Activated naive CD4-positive, alpha-beta T cell (primary cell): ENCODE data around the gene TMEM170B.

Experiments
- DNase-seq, 4 experiments: peaks; one replicate each; lab custom pipeline; 2025; lab: John Stamatoyannopoulos, UW

The TMEM170B gene, protein sequence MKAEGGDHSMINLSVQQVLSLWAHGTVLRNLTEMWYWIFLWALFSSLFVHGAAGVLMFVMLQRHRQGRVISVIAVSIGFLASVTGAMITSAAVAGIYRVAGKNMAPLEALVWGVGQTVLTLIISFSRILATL

DNA sequence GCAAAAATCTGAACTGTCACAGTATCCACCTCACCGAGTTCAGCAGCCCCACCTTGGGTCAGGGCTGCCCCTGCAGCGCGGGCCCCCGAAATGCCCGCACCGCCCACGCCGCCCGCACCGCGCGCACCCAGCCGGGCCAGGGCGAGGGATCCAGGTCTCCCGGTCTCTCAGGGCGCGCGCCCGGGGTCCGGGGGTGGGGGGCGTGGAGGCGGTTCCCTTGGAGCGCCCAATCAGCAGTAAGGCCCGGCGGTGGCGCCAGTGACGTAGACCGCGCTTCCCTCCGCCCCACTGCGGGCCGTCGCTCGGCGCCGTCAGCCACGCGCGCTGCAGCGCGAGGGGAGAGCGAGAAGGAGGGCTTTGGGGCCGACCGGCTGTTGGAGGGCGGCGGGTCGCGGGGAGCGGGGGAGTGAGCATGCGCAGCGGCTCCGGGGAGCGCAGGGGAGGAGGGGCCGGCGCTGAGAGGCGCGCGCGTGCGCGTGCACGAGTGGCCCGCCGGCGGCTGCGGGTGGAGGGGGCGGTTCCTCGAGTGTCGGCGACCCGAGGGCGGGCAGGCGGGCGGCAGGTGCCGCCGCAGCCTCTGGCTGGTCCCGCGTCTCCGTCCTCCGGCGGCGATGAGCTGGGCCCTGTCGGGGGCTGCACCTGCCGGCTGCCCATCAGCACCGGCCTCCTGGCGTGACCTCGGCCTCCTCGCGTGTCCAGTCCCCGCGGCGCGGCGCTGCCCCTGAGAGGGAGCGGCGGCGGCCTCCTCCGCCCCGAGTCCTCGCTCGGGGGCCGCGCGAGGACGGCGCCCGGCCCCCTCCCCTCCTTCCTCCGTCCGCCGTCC is at the start of gene TMEM170B:
TMEM170B (plus strand) TSS at position 521 of the 823 bp plus-strand sequence. CDS start 529 bp downstream, outside the sequence.
- DNase-seq, result peak; percentile 89 to 98 (median 93)

DNA sequence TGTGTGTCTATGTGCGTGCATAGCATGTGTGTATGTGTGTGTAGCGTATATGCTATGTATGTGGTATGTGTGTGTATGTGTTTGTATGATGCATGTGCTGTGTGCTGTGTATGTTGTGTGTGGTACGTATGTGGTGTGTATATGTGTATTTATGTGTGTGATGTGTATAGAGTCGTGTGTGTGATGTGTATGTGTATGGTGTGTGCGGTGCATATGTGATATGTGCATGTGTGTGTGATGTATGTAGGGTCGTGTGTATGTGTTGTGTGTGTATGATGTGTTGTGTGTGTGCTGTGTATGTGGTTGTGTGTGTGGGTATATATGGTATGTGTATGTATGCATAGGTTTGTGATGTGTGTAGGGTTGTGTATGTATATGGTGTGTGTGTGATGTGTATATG is 46.6 kb upstream of the TMEM170B start:
- DNase-seq, result no peak

DNA sequence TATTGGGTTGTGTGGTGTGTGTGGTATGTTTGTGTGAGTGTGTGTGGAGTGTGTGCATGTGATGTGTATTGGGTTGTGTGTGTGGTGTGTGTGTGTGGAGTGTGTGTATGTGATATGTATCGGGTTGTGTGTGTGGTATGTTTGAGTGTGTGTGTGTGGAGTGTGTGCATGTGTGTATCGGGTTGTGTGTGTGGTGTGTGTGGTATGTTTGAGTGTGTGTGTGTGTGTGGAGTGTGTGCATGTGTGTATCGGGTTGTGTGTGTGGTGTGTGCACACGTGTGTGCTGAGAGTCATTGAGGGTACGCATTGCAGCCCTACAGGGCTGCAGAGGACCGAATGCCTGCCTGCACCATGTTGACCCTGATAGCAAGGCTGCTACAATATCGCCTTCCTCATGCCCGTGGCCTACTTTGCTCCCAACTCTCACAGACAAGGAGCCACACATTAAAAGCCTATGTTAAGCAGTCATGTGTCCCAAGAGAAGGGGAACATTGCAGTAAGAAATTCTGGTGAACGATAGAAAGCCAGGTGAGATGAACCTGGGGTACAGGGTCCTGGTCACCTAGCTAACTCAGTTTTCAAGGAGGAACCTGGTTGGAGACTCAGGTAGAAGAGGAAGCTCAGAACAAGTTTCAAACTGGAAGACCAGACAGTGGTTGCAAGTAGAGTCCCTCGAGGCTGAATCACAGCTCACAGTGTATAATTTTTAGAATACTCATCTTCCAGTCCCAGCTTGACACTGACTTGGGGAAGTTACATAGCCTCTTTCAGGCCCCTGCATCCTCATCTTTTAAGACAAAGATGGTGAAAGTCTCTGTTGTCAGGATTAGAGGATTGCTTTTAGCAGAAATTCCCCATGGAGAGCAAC is 45.7 kb upstream of the TMEM170B start:
- DNase-seq, result no peak

DNA sequence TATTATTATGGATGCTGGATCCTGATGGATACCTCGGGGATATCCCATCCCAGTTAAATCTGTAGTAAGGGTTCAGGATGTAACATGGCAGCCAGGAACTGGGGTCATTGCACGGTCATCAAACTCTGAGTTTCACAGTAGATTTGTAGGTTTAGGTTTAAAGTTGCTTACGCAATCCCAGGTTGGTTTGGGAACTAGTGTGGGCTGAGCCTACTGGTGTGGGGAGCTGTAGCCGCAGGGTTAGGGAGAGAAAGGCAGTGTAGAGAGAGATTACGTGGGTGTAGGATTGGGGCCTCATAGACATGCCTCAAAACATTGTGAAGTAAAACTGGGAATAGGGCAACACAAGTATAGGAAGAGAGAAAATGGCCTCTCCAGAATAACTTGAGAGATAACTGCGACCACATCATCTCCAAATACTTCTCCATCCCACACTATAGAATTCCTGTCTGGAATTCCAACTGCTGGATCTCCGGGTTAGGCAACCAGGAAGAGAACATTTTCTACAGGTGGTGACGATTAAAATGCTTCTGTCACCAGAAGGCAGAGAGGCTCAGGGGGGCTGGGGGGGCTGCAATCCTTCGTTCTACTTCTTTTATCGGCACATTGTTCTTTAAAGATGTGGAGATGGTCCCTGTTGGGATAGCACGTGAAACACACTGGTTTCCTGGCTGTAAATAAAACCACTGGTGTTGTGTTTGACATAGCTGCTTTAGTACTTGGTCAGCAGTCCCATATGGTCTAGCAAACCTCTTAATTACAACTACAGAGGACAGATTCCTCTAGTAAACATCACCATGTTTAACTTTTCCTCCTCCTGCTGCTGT is 44.9 kb upstream of the TMEM170B start:
- no peak for DNase-seq

DNA sequence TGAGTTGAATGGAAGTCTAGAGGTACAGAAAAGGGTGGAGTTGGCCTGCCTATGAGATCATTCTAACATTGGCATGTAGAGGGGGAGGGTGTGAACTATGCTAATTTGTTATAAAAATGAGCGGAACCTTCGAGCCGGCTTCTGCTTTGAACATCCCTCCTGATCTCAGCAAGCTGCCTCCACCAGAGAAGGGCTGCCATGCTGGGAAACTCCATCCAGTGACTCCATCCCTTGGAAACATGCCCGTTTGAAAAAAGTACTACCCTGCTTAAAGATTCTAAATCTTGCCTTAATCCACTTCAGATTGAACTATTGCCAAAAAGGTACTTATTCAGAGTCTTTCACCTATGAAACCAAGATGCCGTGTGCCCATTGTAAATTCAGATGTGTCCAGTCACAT is 43.6 kb upstream of the TMEM170B start:
- no peak for DNase-seq

DNA sequence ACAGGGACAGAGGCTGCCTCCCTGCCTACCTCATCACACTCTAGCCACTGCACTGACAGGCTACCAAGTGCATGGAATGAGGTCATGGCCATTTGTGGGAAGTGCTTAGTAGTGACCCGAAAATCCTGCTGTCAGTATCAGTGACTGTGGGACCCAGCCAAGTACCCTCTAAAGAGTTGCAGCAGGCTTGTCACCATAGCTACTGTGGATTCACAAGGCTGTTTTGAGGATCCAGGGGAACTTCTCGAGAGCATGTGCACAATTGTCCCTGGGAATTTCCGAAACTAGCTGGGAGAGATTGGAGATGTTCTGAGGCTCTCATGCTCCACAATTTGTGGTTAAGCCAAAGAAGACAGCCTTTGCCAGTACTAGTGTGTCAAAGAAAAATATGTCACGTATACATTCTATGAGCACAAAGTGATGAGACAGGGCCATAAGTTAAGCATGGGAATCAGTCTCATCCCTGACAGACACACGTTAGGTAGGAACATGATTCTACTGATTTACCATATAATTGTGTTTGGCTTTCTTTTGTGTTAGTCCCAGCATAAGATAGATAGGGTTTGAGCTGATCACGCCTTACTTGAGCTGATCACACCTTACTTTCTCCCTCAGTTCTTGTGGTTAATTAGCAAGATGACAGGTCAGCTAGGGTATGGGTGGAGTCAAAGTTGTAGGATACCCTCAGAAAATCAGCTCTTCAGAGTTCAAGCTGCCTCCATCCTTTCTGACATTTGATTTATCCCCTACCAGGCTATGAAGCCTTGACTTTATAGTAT is 42.6 kb upstream of the TMEM170B start:
- DNase-seq, result no peak

DNA sequence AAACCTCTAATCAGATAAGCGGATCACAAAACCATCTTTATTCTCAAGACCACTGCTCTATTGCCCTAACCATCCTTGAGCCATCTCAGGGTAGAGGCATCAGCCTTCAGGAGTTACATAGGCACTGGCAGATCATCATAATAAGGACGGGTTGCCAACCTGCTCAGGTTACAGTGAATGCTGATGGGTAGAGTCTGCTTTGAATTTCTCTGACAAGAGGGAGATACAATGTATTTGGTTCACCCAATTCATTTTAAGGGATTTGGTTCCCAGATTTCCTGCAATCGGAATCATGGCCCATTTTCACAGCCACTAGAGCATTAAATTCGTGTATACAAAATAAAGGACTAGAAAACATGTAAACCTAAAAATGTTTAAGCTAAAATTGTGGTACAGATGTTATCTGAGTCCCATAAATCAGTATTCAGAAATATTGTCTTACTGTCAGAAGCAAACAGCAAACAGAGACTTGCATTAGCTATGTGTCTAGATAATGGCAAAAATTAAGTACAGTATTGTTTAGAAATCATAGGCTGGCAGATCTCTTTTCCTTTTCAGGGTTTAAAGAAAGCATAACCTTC is 41.9 kb upstream of the TMEM170B start:
- DNase-seq, result no peak

DNA sequence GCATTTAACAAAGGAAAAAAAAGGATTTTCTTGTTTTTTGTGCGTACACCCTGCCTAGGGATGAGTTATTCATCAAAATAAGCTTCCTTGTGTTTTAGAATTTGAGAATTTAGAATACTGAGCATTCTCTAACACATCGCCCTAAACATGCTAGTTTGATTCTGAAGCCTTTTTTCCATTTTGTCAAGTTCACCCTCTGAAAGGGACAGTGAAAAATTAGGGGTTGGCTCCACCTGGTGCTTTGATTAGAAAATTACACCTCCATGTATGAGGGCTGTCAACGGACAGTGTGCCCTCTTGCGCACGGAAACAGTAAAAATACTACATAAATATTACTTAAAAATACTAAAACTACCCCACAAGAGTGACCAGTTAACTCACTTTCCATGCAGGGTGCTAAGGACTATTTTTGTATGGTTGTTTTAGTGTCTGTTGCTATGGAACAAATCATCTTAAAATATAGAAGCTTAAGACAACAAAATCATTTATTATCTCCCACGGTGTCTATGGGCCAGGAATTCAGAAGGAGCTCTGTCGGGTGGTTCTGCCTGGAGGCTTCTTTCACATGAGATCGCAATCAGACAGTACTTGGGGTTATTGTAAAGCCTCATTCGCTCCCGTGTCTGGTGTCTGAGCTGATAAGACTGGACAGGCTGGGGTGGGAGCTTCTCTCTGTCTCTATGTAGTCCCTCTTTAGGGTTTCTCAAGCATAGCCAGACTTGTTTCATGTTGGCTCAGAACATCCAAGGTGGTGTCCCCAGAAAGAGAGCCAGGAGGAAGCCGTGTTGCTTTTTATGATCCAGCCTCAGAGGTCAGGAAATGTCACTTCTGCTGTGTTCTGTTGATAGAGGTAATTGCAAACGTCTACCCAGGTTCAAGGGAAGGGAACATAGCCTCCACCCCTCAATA is 41.1 kb upstream of the TMEM170B start:
- peak in 2 of 4 experiments; percentile 15 to 21 for DNase-seq

DNA sequence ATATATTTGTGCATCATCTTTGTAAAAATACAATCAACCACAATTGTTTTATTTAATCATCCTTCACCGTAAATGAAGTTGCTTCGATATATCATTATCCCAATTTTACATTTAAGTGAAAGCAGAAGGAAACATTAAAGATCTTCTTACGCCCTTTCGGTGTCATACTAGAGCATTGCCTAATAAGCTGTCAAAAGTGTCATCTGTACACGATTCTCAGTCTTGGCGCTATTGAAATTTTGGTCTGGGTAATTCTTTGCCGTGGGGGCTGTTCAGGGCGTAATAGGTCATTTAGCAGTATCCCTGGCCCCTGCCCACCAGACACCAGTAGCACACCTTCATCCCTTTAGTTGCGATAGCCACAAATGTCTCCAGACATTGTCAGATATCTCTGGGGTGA is 40.4 kb upstream of the TMEM170B start:
- DNase-seq, result no peak

DNA sequence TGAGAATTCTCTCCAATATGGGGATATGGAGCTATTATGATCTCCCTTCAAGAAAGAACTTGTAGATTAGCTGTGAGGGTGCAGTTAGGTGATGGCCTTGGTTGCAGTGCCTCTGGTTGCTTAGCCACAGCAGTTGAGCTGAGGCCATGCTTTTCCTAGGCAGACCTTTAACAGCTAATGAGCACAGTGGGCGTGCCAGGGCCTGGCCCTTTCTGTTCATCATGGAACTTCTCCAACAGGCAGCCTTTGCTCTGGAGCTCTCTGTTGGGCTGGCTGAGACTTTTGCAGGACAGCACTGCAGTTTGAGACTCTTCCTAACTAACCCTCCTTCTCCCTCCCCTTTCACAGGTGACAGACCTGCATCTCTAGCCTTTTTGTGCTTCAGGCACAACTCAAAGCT is 39.7 kb upstream of the TMEM170B start:
- DNase-seq, result no peak

DNA sequence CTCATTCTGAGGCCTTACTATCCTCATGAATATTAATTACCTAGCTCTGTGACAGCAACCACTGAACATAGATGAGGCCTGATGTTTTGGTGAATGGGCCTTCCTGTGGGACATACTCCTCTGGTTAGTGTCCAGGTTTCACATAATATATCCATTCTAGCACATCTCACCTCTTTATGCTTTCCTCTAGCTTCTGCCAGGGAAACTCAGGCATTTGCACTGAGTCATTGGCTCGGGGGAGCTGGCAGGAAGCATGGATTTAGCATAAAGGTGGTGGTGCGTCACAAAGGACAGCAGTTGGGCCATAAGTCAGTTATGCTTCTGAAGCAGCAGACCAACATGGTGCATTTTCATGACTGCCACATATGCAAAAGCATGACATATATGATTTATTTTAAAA is 37.5 kb upstream of the TMEM170B start:
- DNase-seq, result no peak

DNA sequence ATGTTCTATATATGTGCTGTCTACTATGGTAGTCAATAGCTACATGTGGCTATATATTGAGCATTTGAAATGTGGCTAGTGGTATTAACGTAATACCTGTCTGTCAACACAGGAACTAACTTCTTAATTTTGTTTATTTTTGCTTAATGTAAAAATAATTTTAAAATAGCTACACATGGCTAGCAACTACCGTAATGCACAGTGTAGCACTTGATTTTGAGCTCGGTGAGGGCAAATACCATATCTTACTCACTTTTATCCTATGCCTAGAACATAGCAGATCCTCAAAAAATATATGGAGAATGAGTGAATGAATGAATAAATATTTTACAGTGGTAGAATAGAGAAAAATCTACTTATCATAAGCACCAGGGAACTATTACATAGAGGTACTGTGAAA is 28.1 kb upstream of the TMEM170B start:
- no peak for DNase-seq

DNA sequence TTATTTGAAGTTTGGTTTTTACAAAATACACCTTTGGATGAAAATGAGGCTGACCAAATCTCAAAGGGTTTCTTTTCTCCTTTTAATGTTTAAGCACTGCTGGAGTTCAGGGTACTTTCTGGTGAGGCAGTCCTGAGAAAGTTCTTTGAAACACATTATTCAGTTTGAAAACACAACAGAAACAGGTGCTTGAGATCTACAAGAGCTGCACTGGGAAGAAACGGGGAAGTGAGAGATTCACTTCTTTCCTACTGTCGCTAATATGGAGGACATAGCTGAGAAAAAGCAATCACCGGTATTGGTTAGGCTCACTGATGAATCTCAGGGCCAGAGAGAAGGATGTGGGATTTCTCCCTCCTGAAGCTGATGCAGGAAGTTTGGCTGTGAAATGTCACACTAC is 22.9 kb upstream of the TMEM170B start:
- DNase-seq, result no peak

DNA sequence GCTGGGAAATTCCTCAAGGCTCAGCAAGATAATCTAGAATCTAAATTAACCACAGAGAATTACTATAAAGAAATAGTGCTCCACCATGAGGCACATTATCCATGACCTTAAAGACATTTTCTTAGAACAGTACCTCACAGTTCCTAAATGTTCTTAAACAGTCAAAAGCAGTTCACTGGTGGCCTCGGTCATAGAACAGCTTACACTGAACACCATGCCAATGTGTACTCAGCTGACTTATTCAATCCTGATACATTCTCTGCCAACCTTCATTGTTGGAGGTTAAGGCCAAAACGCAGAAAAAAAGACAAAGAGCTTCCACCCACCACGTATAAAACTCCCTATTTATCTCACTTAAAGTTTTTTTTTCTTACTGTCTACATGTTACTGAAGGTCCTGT is 21.8 kb upstream of the TMEM170B start:
- no peak for DNase-seq

DNA sequence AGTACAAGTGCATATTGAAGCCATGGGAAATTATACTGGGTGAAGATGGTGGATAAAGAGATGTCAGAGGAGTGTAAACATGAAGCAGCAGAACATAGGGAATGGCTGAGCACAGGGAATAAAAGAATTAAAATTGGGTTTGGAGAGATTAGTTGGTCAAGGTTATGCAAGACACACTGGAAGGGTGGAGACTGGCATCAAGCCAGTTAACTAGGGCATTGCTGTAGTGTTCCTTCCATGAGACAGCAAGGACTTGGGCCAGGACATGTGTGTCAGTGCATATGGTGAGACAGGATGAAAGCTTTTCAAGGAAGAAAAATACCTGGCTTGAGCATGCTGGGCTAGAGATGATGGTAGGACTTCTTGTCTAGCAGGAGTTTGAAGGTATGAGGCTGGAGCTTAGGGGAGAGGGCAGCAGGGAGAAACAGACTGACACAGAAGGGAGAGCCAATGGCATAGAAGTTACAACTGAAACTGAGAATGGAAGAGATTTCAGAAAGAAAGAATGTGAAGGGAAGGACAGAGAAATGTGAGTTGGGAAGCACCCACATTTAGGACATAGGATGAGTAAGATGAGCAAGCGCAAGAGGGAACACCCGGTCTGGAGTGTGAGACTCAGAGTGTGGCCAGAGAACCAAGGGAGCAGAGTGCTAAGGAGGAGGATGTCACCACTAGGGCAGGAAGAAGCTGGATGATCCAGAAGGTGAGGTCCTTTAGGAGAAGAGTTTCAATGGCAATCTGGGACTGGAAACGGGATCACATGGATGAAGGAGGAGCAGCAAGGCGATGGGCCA is 14.5 kb upstream of the TMEM170B start:
- no peak for DNase-seq

DNA sequence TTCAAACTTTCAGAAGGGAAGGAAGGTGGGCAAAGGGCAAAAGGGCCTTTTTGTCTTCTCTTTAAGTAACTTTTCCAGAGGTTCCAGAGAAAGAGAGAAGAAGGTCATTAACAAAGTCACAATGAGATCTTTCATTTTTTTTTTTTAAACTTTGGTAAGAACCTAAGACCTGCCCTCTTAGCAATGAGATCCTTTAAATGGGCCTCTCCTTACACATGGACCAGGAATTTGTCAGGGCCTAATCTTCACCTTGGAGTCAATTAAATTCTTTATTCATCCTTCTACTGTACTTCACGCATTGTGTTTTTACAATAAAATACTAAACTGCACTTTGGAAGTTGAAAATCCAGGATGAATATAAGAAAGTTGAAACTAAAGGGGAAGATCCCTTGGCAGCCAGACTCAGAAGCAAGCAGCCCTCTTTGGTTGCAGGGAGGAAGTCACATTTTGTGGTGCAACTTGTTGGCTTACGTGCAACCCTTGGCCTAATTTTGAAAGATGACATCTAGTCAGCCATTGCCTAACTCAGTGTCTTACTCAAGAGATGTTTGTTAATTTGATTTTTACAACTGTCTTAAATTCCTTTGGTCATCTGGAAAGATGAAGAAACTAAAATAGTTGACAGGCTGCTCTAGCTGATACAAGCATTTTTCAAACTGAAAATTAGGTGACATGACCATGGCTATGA is 11.9 kb upstream of the TMEM170B start:
- DNase-seq, result no peak

DNA sequence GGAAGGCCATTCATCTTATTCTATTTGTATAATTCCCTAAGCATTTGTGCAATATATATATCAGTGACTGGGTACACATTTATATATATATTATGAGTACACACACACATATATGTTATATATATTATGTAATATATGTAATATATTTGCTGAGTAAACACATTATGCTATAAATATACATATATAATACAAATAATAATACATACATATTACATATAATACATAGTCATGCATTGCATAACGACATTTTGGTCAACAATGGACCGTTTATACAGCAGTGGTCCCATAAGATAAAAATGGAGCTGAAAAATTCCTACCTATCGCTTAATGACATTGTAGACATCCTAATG is 11.4 kb upstream of the TMEM170B start:
- DNase-seq, result no peak

DNA sequence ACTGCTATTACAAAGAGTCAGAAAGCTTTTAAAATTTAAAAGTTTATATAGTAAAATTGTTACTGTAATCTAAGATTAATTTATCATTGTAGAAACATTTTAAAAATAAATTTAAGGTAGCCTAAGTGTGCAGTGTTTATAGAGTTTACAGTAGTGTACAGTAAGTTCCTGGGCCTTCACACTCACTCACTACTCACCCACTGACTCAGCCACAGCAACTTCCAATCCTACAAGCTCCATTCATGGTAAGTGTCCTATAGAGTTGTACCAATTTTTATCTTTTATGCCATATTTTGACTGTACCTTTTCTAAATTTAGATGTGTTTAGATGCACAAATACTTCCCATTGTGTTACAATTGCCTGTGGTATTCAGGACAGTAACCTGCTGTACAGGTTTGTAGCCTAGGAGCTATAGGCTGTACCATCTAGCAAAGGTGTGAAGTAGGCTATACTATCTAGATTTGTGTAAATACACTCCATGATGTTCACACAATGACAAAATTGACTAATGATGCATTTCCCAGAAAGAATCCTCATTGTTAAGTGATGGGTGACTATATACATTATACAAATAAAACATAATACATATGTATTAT is 10.2 kb upstream of the TMEM170B start:
- no peak for DNase-seq
